HPDE6-E6E7 (cell line): ENCODE data around the gene FAAP100.
"Not testable (repeated sequence)": the region's sequence is repeated elsewhere in the genome, so short reads cannot be mapped to it uniquely, and the experiment has no call there.

ENCODE experiments used
- DNase-seq: peaks from one replicate; pipeline ENCODE4 v3.0.0; 2011; ENCODE audit warnings: missing footprints; ENCODE audit errors: extremely low spot score

FAAP100 gene

DNA sequence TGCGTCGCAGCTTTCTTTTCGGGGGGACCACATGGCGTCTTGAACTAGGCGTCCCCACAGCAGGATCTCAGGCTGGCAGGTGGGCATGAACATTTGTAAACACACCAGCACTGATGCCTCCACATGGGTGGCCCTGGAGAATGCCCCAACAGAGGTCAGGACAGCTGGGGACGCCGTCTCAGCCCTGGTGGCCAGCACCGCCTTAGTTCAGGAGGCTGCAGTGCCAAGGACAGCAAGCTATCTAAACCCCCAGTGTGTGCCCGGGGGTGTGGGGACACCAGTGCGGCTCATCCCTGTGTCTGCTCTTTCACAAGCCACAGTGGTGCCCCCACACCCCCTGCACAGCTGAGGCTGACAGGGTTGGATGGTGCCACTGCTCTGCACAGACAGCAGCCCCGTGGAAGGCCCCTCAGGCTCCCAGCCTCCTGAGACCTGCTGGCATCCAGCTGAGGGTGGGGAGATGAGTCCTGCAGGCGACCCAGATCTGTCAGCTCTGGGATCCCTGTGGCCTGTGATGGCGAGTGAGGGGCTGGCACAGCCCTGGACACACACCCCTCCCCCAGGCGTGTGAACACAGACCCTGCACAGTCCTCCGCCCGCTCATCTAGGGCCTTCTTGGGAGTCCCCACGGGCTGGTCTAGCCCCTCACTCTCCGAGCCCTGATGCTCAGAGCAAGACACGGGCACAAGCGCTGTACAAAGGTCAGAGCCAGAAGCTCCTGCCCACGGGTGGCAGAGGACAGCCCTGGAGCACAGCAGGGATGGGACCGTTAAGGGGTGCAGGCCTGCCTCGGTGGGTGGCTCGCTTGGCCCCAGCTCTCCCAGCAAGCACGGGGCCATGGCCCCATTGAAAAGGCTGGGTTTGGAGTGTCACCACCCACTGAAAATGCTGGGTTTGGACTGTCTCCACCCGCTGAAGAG lies 13.2 kb downstream of the FAAP100 start:
- DNase-seq: no peak

DNA sequence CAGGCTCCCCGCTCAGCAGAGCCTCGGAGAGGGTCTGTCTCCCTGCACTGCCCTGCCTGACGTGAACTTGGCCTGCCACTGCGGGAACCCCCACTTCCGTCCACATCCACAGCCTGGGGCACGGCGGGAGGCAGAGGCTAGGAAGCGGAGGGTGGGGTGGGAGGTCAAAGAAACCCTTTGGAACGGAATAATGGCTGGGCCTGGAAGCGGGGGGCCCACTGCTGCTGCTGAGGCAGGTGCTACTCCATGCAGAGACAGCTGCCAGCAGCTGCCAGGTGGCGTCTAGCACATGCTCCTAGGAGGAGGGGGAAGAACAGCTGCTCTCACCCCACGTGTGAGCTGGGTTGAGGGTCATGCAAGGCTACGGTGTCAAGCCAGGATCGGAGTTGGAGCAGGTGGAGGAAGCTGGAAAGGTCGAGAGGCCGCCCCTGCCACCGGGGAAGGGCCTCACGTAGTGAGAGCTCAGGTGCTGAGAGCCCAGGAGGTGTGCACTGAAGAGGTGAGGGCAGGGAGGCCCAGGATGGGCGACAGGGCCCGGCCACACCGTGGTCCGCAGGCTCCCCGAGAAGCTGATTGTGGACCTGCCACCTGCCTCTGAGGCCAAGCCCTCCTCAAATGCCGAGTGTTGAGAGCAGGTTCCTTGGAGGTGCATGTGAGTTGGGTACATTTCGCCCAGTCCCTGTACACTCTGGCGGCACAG lies 14.1 kb downstream of the FAAP100 start:
- DNase-seq: no peak

DNA sequence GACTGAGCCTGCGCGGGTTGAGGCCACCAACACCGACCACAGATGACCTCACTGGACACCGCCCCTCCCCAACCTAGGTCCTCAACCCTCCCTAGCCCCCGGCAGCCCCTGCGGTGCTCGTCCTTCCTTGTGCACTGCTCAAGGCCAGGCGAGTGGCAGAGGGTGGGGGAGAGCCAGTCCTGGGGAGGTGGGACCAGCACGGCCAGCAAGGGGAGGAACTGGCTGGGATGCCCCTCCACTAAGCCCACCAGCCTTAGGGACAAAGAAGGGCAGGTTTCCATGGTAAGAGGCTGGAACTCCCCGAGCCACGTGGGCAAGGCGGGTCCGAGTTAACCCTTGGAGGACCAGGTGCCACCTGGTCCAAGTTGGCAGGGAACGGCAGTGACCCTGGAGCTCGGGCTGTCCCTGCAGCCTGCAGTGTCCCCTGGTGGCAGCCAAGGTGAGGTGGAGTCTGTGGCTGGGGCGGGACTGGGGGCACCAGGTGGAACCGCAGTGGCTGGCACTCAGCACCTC lies 14.8 kb downstream of the FAAP100 start:
- DNase-seq: peak; percentile 48

DNA sequence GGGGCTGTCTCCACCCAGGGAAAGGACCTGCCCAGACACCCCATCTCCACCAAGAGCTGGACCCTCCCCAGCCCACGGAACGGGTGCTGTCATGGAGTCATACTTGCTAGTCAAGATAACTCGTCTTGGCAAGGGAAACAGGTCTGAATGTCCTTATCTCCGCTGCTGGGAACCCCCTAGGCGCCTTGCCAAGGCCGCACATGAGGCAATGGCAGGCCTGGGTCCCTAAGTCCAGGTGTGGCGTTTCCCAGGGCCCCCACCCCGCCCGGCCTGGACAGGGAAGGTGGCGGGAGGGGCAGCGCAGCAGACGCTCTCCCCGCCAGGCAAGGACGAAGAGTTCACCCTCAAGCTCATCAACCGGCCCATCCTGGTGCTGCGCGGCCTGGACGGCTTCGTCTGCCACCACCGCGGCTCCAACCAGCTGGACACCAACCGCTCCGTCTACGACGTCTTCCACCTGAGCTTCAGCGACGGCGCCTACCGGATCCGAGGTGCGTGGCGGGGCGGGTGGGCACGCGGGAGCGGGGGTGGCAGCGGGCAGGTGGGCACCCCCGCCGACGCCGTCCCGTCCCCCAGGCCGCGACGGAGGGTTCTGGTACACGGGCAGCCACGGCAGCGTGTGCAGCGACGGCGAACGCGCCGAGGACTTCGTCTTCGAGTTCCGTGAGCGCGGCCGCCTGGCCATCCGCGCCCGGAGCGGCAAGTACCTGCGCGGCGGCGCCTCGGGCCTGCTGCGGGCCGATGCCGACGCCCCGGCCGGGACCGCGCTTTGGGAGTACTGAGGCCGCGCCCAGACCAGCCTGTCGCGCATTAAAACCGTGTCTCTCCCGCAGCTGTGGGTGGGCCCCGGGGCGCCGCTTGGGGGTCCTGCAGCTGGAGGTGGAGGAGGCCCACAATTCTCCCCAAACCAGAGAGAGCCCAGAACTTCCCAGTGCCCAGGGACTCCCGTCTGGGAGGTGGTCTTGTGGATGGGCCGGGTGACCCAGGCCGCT lies 15.6 kb downstream of the FAAP100 start:
- no peak for DNase-seq

DNA sequence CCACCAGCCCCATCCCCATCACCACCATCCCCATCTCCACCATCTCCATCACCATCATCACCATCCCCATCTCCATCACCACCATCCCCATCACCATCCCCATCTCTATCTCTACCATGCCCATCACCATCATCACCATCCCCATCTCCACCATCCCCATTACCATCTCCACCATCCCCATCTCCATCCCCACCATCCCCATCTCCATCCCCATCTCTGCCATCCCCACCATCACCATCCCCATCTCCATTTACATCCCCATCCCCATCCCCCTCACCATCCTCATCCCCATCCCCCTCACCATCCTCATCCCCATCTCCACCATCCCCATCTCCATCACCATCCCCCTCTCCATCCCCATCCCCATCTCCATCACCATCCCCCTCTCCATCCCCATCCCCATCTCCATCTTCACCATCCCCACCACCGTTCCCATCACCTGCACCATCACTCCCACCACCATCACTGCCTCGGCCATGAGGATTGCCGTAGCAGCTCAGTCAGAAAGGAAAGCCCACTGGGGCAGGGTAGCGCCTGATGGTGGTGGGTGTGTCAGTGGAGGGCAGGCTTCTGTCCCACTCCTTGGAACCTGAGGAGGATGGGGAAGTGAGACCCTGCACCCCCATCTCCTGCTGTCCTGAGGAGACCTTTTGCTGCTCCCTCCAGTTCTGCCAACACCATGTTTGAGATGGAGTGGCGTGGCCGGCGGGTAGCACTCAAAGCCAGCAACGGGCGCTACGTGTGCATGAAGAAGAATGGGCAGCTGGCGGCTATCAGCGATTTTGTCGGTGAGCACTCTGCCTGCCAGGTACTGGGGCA lies 16.5 kb downstream of the FAAP100 start:
- no peak for DNase-seq

GRCh38 chr17:81535007-81535328 lies 17.2 kb downstream of the FAAP100 start:
- no peak for DNase-seq

GRCh38 chr17:81534157-81535006 lies 17.8 kb downstream of the FAAP100 start:
- no peak for DNase-seq

GRCh38 chr17:81533339-81534141 lies 18.6 kb downstream of the FAAP100 start:
- no peak for DNase-seq

DNA sequence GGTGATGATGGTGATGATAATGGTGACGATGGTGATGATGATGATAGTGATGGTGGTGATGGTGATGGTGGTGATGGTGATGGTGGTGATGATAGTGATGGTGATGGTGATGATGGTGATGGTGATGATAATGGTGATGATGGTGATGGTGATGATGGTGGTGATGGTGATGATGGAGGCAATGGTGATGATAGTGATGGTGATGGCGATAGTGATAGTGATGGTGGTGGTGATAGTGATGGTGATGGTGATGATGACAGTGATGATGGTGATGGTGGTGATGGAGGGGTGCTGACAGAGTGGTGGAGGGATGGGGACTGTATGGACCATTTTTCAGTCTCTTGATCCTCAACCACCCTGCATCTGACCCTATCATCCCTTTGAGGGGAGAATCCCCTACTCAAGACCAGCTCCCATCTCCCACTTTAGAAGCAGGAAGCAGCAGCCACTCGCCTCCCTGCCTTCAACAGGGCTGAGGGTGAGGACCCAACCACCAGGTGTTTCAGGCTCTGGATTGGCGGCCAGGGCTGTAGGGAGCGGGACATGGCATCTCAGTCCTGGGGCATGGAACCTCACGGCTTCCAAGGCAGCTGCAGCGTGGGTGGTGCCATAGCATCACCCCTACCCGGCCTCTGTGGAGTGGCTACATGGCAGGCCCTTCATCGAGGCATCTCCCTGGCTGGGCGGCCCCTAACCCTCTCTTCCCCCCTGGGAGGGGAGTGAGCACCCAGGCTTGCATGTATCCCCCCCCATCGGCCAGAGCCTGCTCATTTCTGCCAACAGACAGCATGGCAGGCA lies 19.5 kb downstream of the FAAP100 start:
- DNase-seq: no peak

GRCh38 chr17:81531998-81532404 lies 20.2 kb downstream of the FAAP100 start:
- DNase-seq: not testable (repeated sequence)

DNA sequence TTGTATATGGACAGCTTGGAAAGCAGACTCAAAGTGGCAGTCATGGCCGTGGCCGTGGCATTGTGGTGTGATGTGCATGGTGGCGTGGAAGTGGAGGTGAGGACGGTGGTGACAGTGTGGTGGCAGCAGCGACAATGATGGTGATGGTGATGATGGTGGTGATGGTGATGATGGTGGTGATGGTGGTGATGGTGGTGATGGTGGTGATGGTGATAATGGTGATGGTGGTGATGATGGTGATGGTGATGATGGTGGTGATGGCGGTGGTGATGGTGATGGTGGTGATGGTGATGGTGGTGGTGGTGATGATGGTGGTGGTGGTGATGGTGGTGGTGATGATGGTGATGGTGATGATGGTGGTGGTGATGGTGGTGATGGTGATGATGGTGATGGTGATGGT lies 21.1 kb downstream of the FAAP100 start:
- DNase-seq: not testable (repeated sequence)

DNA sequence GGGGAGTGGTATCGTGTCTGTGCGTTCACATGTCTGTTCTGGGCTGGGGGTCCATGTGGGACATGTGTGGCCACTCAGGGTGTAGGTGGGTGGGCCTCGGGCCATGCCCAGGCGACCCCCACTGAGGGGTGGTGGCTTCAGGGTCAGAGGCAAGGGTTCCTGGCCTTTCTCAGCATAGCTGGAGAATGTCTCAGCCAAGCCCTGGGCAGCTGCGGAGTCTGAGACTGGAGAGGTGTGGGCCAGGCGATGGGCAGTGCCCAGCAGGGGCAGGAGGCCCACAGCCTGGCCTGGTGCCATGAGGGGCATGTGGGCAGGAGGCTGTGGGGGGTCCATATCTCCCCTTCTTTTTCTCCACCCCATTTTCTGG lies 22.7 kb downstream of the FAAP100 start:
- DNase-seq: no peak

DNA sequence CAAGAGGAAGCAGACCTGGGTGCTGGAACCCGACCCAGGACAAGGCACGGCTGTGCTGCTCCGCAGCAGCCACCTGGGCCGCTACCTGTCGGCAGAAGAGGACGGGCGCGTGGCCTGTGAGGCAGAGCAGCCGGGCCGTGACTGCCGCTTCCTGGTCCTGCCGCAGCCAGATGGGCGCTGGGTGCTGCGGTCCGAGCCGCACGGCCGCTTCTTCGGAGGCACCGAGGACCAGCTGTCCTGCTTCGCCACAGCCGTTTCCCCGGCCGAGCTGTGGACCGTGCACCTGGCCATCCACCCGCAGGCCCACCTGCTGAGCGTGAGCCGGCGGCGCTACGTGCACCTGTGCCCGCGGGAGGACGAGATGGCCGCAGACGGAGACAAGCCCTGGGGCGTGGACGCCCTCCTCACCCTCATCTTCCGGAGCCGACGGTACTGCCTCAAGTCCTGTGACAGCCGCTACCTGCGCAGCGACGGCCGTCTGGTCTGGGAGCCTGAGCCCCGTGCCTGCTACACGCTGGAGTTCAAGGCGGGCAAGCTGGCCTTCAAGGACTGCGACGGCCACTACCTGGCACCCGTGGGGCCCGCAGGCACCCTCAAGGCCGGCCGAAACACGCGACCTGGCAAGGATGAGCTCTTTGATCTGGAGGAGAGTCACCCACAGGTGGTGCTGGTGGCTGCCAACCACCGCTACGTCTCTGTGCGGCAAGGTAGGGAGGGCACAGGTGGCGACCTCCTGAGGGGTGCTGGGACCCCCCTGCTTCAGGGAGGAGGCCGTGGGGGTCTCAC lies 23.3 kb downstream of the FAAP100 start:
- DNase-seq: no peak

GRCh38 chr17:81528384-81528650 lies 23.8 kb downstream of the FAAP100 start:
- DNase-seq: no peak

DNA sequence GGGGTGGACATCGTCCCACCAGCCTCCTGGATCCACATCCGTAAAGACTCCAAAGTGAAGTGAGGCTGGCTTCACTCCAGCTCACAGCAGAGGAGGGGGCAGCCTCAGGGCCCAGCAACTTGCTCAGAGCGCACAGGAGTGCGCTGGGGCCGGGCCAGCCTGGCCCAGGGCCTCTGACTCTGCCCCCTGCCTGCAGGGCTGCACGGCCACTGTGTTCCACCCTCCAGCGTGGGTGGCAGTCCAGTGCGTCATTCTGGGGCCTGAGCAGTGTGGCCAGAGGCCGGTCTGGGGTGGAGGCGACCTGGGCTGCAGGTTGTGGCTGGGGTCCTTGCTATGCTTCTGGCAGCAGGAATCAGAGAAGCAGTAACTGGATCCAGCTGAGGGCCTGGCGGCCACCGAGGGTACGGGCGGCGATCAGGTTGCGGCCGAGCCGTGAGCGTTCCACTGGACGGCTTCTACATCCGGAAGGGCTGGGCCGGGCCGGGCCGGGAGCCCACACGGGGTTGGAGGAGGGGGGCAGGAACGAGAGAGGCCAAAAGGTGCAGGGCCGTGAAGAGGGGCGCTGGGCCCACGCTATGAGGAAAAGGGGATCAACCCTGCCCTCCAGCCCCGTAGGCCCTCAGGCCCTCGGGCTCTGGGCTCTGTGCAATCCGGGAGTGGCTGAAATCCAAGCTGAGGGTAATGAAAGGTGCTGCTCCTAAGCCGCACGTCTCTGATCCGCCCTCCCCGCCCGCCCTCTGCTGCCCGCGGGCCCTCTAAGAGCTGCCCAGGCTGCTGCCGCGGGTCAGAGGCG lies 24.4 kb downstream of the FAAP100 start, which contains the start of gene FSCN2:
Gene FSCN2 (plus strand): TSS at position 787 of the 793 bp plus-strand sequence. CDS start 155 bp downstream, outside the sequence.
- DNase-seq: no peak

DNA sequence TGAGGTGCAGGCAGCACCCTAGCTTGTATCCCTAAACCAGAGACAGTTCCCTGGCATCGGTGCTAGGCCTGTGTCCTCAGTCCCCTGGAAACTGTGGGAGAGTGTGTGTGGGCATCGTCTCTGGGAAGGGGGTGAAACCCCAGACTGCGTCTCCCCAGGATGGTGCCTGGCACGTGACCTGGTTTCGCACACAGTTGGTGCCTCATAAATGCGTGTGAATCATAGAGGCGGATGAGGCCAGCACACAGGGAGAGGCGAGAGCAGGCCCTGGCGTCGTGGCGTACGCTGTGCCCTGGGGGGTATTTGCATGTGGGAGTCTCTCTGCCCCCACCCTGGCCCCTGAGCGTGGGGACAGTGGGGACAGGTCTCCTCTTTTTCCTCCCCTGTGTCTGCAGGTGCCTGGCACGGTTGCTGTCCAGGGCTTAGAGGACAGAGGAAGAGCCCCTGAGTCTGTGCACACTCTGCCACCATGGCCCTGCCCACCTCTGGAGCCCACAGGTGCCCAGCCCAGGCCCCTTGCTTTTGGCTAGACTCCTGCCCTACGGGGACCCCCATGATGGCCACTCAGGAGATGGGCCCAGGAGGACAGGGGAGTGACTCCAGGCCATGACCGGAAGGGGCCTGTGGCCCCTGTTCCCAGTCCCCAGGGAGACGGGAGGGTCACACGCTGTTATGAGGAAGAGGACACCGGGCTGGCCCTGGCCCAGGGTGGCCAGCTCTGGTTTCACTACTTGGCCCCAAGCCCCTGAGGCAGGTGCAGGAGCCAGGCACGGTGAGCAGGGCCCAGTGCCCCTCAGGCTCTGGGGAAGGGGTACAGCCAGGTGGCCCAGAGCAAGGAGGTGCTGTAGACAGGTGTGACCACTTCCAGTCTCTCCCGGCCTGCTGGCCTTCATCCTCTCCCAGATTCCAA lies 25.2 kb downstream of the FAAP100 start:
- DNase-seq: no peak
